T47D (cell line): ENCODE data around the gene ADK.
"Not testable (repeated sequence)": the region's sequence is repeated elsewhere in the genome, so short reads cannot be mapped to it uniquely, and the experiment has no call there.

Source experiments
- DNase-seq, 2 experiments: peaks; one replicate each; pipeline versions ENCODE4 v3.0.0 to v3.0.0-alpha.2; 2011 to 2012; ENCODE audit warnings: low read depth in 1 of 2, low spot score in 1 of 2
- JUND ChIP-seq: IDR thresholded peaks from 2 replicates; pipeline ENCODE4 v1.6.1; 2012; ENCODE audit warnings: low read depth
- in situ Hi-C: cut with HindIII; loops from 2 replicates; pipeline ENCODE4 v1.10.0; 2016; ENCODE audit warnings: low sequenced_read_pairs, low pct_unique_long_range_greater_than_20kb

ADK gene

GRCh38 chr10:74176380-74177139 is 25.5 kb downstream of the ADK start:
- no peak for TF ChIP-seq JUND

GRCh38 chr10:74177140-74177677 is 26.2 kb downstream of the ADK start:
- DNase-seq: peak in 1 of 2 experiments; percentile 53
- in situ Hi-C loops: no loop called here
- TF ChIP-seq JUND: no peak

More at GRCh38 chr10:74176380-74177139, 25.5 kb downstream of the ADK start:
- in situ Hi-C loops: no loop called here
- DNase-seq: peak; percentile 94 to 100

- TF ChIP-seq JUND: no peak
- DNase-seq: no peak
- in situ Hi-C loops: no loop called here
Observed at GRCh38 chr10:74178042-74178791, 27.2 kb downstream of the ADK start.

- in situ Hi-C loops: no loop called here
- DNase-seq: no peak
Observed at GRCh38 chr10:74179111-74179710, 28.2 kb downstream of the ADK start.

GRCh38 chr10:74186678-74187077 is 35.7 kb downstream of the ADK start:
- DNase-seq: no peak
- in situ Hi-C loops: no loop called here
- TF ChIP-seq JUND: no peak

More at GRCh38 chr10:74179111-74179710, 28.2 kb downstream of the ADK start:
- no peak for TF ChIP-seq JUND

- in situ Hi-C loops: no loop called here
- no peak for TF ChIP-seq JUND
- DNase-seq: no peak
Observed at GRCh38 chr10:74187237-74187636, 36.2 kb downstream of the ADK start.

- in situ Hi-C loops, DNase-seq: not testable (repeated sequence)
Observed at GRCh38 chr10:74188617-74189016, 37.6 kb downstream of the ADK start.

- peak; percentile 94 for TF ChIP-seq JUND
- DNase-seq: peak; percentile 37 to 98
- in situ Hi-C loops: no loop called here
Observed at GRCh38 chr10:74189999-74190421, 39.0 kb downstream of the ADK start.

GRCh38 chr10:74190494-74190893 is 39.5 kb downstream of the ADK start:
- in situ Hi-C loops: no loop called here
- DNase-seq: peak in 1 of 2 experiments; percentile 60
- no peak for TF ChIP-seq JUND

GRCh38 chr10:74194545-74194944 is 43.5 kb downstream of the ADK start:
- in situ Hi-C loops: no loop called here
- TF ChIP-seq JUND: no peak
- no peak for DNase-seq

- no peak for DNase-seq
- TF ChIP-seq JUND: no peak
- in situ Hi-C loops: no loop called here
Observed at GRCh38 chr10:74194999-74195398, 44.0 kb downstream of the ADK start.

- TF ChIP-seq JUND: no peak
- in situ Hi-C loops: no loop called here
- DNase-seq: no peak
Observed at GRCh38 chr10:74199315-74199714, 48.3 kb downstream of the ADK start.

GRCh38 chr10:74202356-74202755 is 51.3 kb downstream of the ADK start:
- TF ChIP-seq JUND: no peak
- no peak for DNase-seq
- in situ Hi-C loops: no loop called here
